Fibroblast of lung (primary cell): ENCODE measurements around the gene PRKAG2. TPM values are rescaled to one million over a fixed set of nuclear protein-coding genes. Genes with fewer than 3 reads are reported as not detected.

Experiments
- DNase-seq, 2 donors: peaks; one replicate each; pipeline versions ENCODE4 v3.0.0 to v3.0.0-alpha.2; 2010; ENCODE audit warnings: low read depth in 2 of 2
- H2AFZ ChIP-seq: 2 replicates; pipeline ENCODE4 v1.5.1; 2012; ENCODE audit warnings: low read length, control low read depth, inconsistent platforms
- H3K27ac ChIP-seq: 2 replicates; pipeline ENCODE4 v1.5.1; 2011; ENCODE audit warnings: low read length, control low read depth; ENCODE audit not compliant: insufficient read depth
- H3K27me3 ChIP-seq: 2 replicates; pipeline ENCODE4 v1.5.1; 2011; ENCODE audit warnings: mild to moderate bottlenecking, low read length; ENCODE audit not compliant: control insufficient read depth, insufficient read depth
- H3K36me3 ChIP-seq: 2 replicates; pipeline ENCODE4 v1.5.1; 2011; ENCODE audit warnings: low read length; ENCODE audit not compliant: control insufficient read depth, insufficient read depth
- H3K4me1 ChIP-seq: 2 replicates; pipeline ENCODE4 v1.5.1; 2011; ENCODE audit warnings: low read length; ENCODE audit not compliant: control insufficient read depth, insufficient read depth; ENCODE audit errors: extremely low read depth
- H3K4me2 ChIP-seq: 2 replicates; pipeline ENCODE4 v1.5.1; 2011; ENCODE audit warnings: low read length, control low read depth; ENCODE audit not compliant: insufficient read depth; ENCODE audit errors: extremely low read depth
- H3K4me3 ChIP-seq, 4 experiments: fragments of 200-600 bp in 1 of 4; sonication (generic) in 1 of 4; replicated peaks in 1 of 4; 2 replicates each; pipeline ENCODE4 v1.5.1; 2011 to 2016; ENCODE audit warnings: low read length in 4 of 4, low read depth in 3 of 4, mild to moderate bottlenecking in 3 of 4, control low read depth in 2 of 4, inconsistent platforms in 1 of 4, mixed read lengths in 1 of 4; ENCODE audit not compliant: insufficient read depth in 1 of 4; ENCODE audit errors: control extremely low read depth in 1 of 4
- H3K79me2 ChIP-seq: 2 replicates; pipeline ENCODE4 v1.5.1; 2012; ENCODE audit warnings: mild to moderate bottlenecking, low read length, inconsistent platforms; ENCODE audit not compliant: control insufficient read depth, insufficient read depth
- H3K9ac ChIP-seq: 2 replicates; pipeline ENCODE4 v1.5.1; 2011; ENCODE audit warnings: mild to moderate bottlenecking, low read length, control low read depth; ENCODE audit not compliant: insufficient read depth
- H3K9me3 ChIP-seq: 2 replicates; pipeline ENCODE4 v1.5.1; 2012; ENCODE audit warnings: low read depth, low read length; ENCODE audit not compliant: control insufficient read depth, insufficient read depth
- H4K20me1 ChIP-seq: 2 replicates; pipeline ENCODE4 v1.5.1; 2011; ENCODE audit warnings: low read length; ENCODE audit not compliant: control insufficient read depth, insufficient read depth; ENCODE audit errors: extremely low read depth
- CTCF ChIP-seq, 2 donors: IDR thresholded peaks in 1 of 2; conservative IDR thresholded peaks in 1 of 2; 1 replicate in 1 of 2; 2 replicates in 1 of 2; pipeline ENCODE4 v1.5.1; 2011 to 2012; ENCODE audit warnings: low read length in 2 of 2, control low read depth in 1 of 2, inconsistent platforms in 1 of 2, low read depth in 1 of 2, mild to moderate bottlenecking in 1 of 2
- EZH2 ChIP-seq: IDR thresholded peaks from 2 replicates; pipeline ENCODE4 v1.5.1; 2012; ENCODE audit warnings: low read length, control low read depth, mild to moderate bottlenecking; ENCODE audit errors: missing control alignments
- polyA plus RNA-seq, 2 donors: library from polyadenylated mRNA; depleted of rRNA in 1 of 2; stranded (reverse) in 1 of 2; unstranded in 1 of 2; fragments of >200 nt; gene quantifications; 2 replicates each; pipeline ENCODE4 v1.2.1, GENCODE V29; 2011 to 2012; ENCODE audit warnings: missing spikeins in 1 of 2
- total RNA-seq: library from RNA; depleted of rRNA; stranded (reverse); fragments of >200 nt; gene quantifications from 2 replicates; pipeline ENCODE4 v1.2.1, GENCODE V29; 2014

PRKAG2 gene
- total and polyA plus RNA-seq, 2 donors (not counting 1 experiment from before 2014, with no cell fraction given) = 11.9 to 56.7 TPM

DNA sequence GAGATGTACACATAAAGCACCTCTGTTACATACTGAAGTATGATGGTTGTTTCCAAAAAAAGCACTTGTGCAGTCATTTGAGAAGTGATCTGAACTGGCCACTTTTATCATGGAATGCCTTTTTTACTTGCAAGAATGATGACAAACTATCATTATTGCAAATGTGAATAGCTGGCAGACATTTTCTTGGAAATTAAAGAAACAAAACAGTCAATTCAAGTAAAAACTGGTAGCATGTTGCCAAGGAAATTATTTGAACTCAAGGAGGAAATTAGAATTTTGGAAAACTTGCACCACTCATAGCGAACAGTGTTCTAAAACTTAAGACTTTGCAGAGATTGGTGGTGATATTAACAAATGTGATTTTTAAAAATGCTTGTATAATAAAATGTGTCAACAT lies 363.8 kb downstream of the PRKAG2 start:
- DNase-seq = no peak
- no peak overlapping the region for H3K4me3 ChIP-seq
- H2AFZ ChIP-seq = no peak overlapping the region
- H3K4me2 ChIP-seq = no peak overlapping the region
- no peaks in the 10 kb centered on the region for H3K27me3 ChIP-seq
- peaks cover 99% of the 10 kb centered on the region for H3K79me2 ChIP-seq
- TF ChIP-seq EZH2 = no peak
- no peak for TF ChIP-seq CTCF (conservative IDR thresholded peaks at IDR 0.05 in 1 of 2, IDR thresholded peaks at IDR 0.05 in 1 of 2; ENCODE audit: low read depth in 1 of 2, low read length in 2 of 2)
- peaks cover 6% of the 10 kb centered on the region for H3K4me1 ChIP-seq
- no peaks in the 10 kb centered on the region for H3K9me3 ChIP-seq
- no peak overlapping the region for H3K27ac ChIP-seq
- H4K20me1 ChIP-seq = peaks cover 11% of the 10 kb centered on the region
- no peak overlapping the region for H3K9ac ChIP-seq
- H3K36me3 ChIP-seq = no peaks in the 10 kb centered on the region

GRCh38 chr7:151512353-151512752 lies 364.6 kb downstream of the PRKAG2 start:
- Histone ChIP-seq H3K27ac (no peak overlapping the region), H3K4me2 (no peak overlapping the region), H3K27me3 (no peaks in the 10 kb centered on the region), H3K9ac (no peak overlapping the region), H3K36me3 (no peaks in the 10 kb centered on the region), H2AFZ (no peak overlapping the region), H3K4me3 (no peak overlapping the region), H3K4me1 (peaks cover 6% of the 10 kb centered on the region), H3K9me3 (no peaks in the 10 kb centered on the region), H3K79me2 (peaks cover 99% of the 10 kb centered on the region), H4K20me1 (peaks cover 11% of the 10 kb centered on the region)
- no peak for DNase-seq
- TF ChIP-seq CTCF (conservative IDR thresholded peaks at IDR 0.05 in 1 of 2, IDR thresholded peaks at IDR 0.05 in 1 of 2; ENCODE audit: low read depth in 1 of 2, low read length in 2 of 2) (no peak), EZH2 (no peak)

GRCh38 chr7:151511946-151512345 lies 365.0 kb downstream of the PRKAG2 start:
- peaks cover 11% of the 10 kb centered on the region for H4K20me1 ChIP-seq
- H3K79me2 ChIP-seq = peaks cover 99% of the 10 kb centered on the region
- no peak overlapping the region for H3K27ac ChIP-seq
- no peaks in the 10 kb centered on the region for H3K36me3 ChIP-seq
- no peaks in the 10 kb centered on the region for H3K9me3 ChIP-seq
- H3K4me2 ChIP-seq = no peak overlapping the region
- no peak for TF ChIP-seq CTCF (conservative IDR thresholded peaks at IDR 0.05 in 1 of 2, IDR thresholded peaks at IDR 0.05 in 1 of 2; ENCODE audit: low read depth in 1 of 2, low read length in 2 of 2)
- TF ChIP-seq EZH2 = no peak
- no peak overlapping the region for H3K4me3 ChIP-seq
- peak in 1 of 2 donors; percentile 72 for DNase-seq
- no peak overlapping the region for H3K9ac ChIP-seq
- peaks cover 6% of the 10 kb centered on the region for H3K4me1 ChIP-seq
- no peak overlapping the region for H2AFZ ChIP-seq
- no peaks in the 10 kb centered on the region for H3K27me3 ChIP-seq
